CD4-positive, alpha-beta T cell (primary cell): ENCODE measurements around the gene PMCH. TPM values are rescaled to one million over a fixed set of nuclear protein-coding genes. Genes with fewer than 3 reads are reported as not detected.
"Not testable (repeated sequence)": the region's sequence is repeated elsewhere in the genome, so short reads cannot be mapped to it uniquely, and the experiment has no call there.

Source experiments
- ATAC-seq: fragments of 200-7000 bp; cut with Tn5 transposase; one replicate; pipeline ENCODE4 v1.10.0; 2022; ENCODE audit warnings: mild to moderate bottlenecking; ENCODE audit not compliant: poor library complexity
- CTCF ChIA-PET: fragments of 350-600 bp; sonication (Branson Sonifier 250); formaldehyde crosslinking; loops from one replicate; lab custom pipeline; 2021; ENCODE audit warnings: antibody characterized with exemption, inconsistent platforms; lab: Charles Lee
- POLR2A ChIA-PET: fragments of 350-600 bp; sonication (Branson Sonifier 250); formaldehyde crosslinking; loops from one replicate; lab custom pipeline; 2021; ENCODE audit warnings: antibody characterized with exemption, inconsistent platforms; lab: Charles Lee
- DNase-seq, 14 experiments: peaks; one replicate each; pipeline ENCODE4 v3.0.0-alpha.2; 2013 to 2020; ENCODE audit warnings: mixed read lengths in 2 of 14
- H3K27ac ChIP-seq, 2 donors: one replicate each; pipeline versions ENCODE4 v1.5.1 to v1.7.0; 2013; ENCODE audit warnings: low read length in 2 of 2, low read depth in 1 of 2, mild to moderate bottlenecking in 1 of 2
- H3K27me3 ChIP-seq, 2 experiments: 1 replicate in 1 of 2; 2 replicates in 1 of 2; pipeline versions ENCODE4 v1.6.1 to v1.7.0; 2013; ENCODE audit warnings: low read length in 2 of 2, control low read depth in 1 of 2, mild to moderate bottlenecking in 1 of 2, moderate library complexity in 1 of 2; ENCODE audit not compliant: insufficient read depth in 2 of 2, control insufficient read depth in 1 of 2
- H3K36me3 ChIP-seq: one replicate; pipeline ENCODE4 v1.6.1; 2013; ENCODE audit warnings: low read length, control low read depth; ENCODE audit not compliant: insufficient read depth
- H3K4me1 ChIP-seq: one replicate; pipeline ENCODE4 v1.6.1; 2013; ENCODE audit warnings: low read length, control low read depth; ENCODE audit not compliant: insufficient read depth
- H3K4me3 ChIP-seq: one replicate; pipeline ENCODE4 v1.5.1; 2013; ENCODE audit warnings: mild to moderate bottlenecking, low read length, moderate library complexity
- H3K9me3 ChIP-seq, 2 experiments: 1 replicate in 1 of 2; 2 replicates in 1 of 2; pipeline versions ENCODE4 v1.6.1 to v1.7.0; 2013; ENCODE audit warnings: low read length in 2 of 2, mild to moderate bottlenecking in 2 of 2, control low read depth in 1 of 2, moderate library complexity in 1 of 2; ENCODE audit not compliant: control insufficient read depth in 1 of 2, insufficient read depth in 1 of 2
- H3K27ac Mint-ChIP-seq: one replicate; pipeline ENCODE4 v1.8.0; 2020; ENCODE audit warnings: mixed read lengths
- H3K27me3 Mint-ChIP-seq: one replicate; pipeline ENCODE4 v1.8.0; 2021; ENCODE audit warnings: mixed read lengths
- H3K36me3 Mint-ChIP-seq: one replicate; pipeline ENCODE4 v1.8.0; 2021; ENCODE audit warnings: low read depth, mixed read lengths
- H3K4me1 Mint-ChIP-seq: one replicate; pipeline ENCODE4 v1.8.0; 2021; ENCODE audit warnings: low read depth, mixed read lengths
- H3K4me3 Mint-ChIP-seq: one replicate; pipeline ENCODE4 v1.8.0; 2020; ENCODE audit warnings: mild to moderate bottlenecking, mixed read lengths
- H3K9me3 Mint-ChIP-seq: one replicate; pipeline ENCODE4 v1.8.0; 2020; ENCODE audit warnings: mixed read lengths
- CTCF ChIP-seq: fragments of 200-600 bp; IDR thresholded peaks from one replicate; pipeline ENCODE4 v1.8.0; 2022; ENCODE audit warnings: antibody characterized with exemption, mild to moderate bottlenecking
- intact Hi-C, 2 experiments: fragments of 100-400 bp; cut with DNase I in 1 of 2; cut with micrococcal nuclease in 1 of 2; formaldehyde crosslinking; loops; one replicate each; pipeline versions ENCODE4 v1.15.1 to v1.9.0; 2023 to 2025; cut with DNase I, micrococcal nuclease
- total RNA-seq, 174 experiments: library from RNA in 2 of 174; stranded (reverse) in 2 of 174; gene quantifications; one replicate each; pipeline ENCODE4 v1.2.3 and lab custom pipeline; 2021 to 2026

Gene PMCH
- total RNA-seq, 2 experiments from 2014 or later, result not detected

DNA sequence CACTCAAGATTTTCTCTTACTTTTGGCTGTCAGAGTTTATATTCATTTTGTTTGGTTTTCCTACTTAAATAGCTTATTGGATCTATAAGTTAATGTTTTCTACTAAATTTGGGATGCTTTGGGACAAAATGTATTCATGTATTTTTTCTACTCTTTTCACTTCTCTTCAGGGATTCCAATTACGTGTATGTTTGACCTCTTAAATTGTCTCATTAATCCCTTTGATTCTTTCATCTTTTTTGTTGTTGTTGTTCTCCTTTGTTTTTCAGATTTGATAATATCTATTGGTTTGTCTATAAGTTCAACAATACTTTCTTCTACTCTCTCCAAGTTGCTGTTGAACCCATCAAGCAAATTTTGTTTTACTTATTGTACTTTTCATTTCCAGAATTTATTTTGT, 34.2 kb downstream of the PMCH start:
- H3K9me3 Mint-ChIP-seq, result no peaks in the 10 kb centered on the region
- no peaks in the 10 kb centered on the region for H3K36me3 Mint-ChIP-seq
- no peak for TF ChIP-seq CTCF
- Histone ChIP-seq H3K36me3 (no peaks in the 10 kb centered on the region), H3K4me1 (no peaks in the 10 kb centered on the region), H3K27me3 (no peaks in the 10 kb centered on the region), H3K4me3 (no peak overlapping the region), H3K27ac (no peak overlapping the region), H3K9me3 (no peaks in the 10 kb centered on the region)
- ATAC-seq (no peak), DNase-seq (no peak)
- no peaks in the 10 kb centered on the region for H3K27me3 Mint-ChIP-seq
- intact Hi-C loops, result no loop called here
- H3K27ac Mint-ChIP-seq, result no peak overlapping the region
- H3K4me1 Mint-ChIP-seq, result no peaks in the 10 kb centered on the region
- no peak overlapping the region for H3K4me3 Mint-ChIP-seq
- ChIA-PET CTCF (no interaction called here), POLR2A (no interaction called here)

GRCh38 chr12:102155206-102155605, 42.4 kb downstream of the PMCH start:
- POLR2A ChIA-PET, intact Hi-C loops, H3K9me3 ChIP-seq, CTCF ChIA-PET, H3K4me1 Mint-ChIP-seq, H3K4me3 Mint-ChIP-seq, H3K36me3 ChIP-seq, H3K27me3 ChIP-seq, H3K27ac Mint-ChIP-seq, H3K27ac ChIP-seq, H3K4me3 ChIP-seq, H3K36me3 Mint-ChIP-seq, H3K4me1 ChIP-seq, H3K27me3 Mint-ChIP-seq, ATAC-seq, DNase-seq, H3K9me3 Mint-ChIP-seq: not testable (repeated sequence)

DNA sequence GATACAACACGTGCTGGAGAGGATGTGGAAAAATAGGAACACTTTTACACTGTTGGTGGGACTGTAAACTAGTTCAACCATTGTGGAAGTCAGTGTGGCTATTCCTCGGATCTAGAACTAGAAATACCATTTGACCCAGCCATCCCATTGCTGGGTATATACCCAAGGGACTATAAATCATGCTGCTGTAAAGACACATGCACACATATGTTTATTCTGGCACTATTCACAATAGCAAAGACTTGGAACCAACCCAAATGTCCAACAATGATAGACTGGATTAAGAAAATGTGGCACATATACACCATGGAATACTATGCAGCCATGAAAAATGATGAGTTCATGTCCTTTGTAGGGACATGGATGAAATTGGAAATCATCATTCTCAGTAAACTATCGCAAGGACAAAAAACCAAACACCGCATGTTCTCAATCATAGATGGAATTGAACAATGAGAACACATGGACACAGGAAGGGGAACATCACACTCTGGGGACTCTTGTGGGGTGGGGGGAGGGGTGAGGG, 50.5 kb downstream of the PMCH start:
- H3K4me1 Mint-ChIP-seq, H3K27me3 Mint-ChIP-seq, H3K27ac ChIP-seq, ATAC-seq, CTCF ChIA-PET, H3K9me3 Mint-ChIP-seq, H3K4me3 Mint-ChIP-seq, H3K27me3 ChIP-seq, DNase-seq, intact Hi-C loops, POLR2A ChIA-PET, H3K4me3 ChIP-seq, H3K9me3 ChIP-seq, H3K4me1 ChIP-seq, H3K27ac Mint-ChIP-seq, H3K36me3 ChIP-seq, H3K36me3 Mint-ChIP-seq: not testable (repeated sequence)

Other genes with a start within 250 kb of the PMCH start
- 10 to 100 TPM; 16.9 to 20.3 TPM for gene WASHC3, start 135.8 kb downstream of the PMCH start, total RNA-seq
- 1 to 10 TPM; 9.4 to 9.6 TPM for gene NUP37, start 77.7 kb downstream of the PMCH start, total RNA-seq
- gene PARPBP, start 77.7 kb downstream of the PMCH start, total RNA-seq, result 1 to 10 TPM; 1.1 to 1.5 TPM